Small intestine (tissue), 7 donors: ENCODE measurements around the gene C20orf141. TPM values are rescaled to one million over a fixed set of nuclear protein-coding genes. Genes with fewer than 3 reads are reported as not detected.

Source experiments
- DNase-seq, 2 donors: peaks; one replicate each; pipeline versions ENCODE4 v3.0.0 to v3.0.0-alpha.2; 2013
- FAIRE-seq: peaks from 2 replicates; lab custom pipeline; 2012; peaks lifted over from hg19 to GRCh38; lab: Jason Lieb, UNC
- H3K27ac ChIP-seq, 3 donors: one replicate each; pipeline ENCODE4 v1.5.1; 2013; ENCODE audit warnings: low read length in 2 of 3, mild to moderate bottlenecking in 2 of 3, control low read depth in 1 of 3, inconsistent platforms in 1 of 3, low read depth in 1 of 3, moderate library complexity in 1 of 3
- H3K27me3 ChIP-seq, 3 donors: one replicate each; pipeline ENCODE4 v1.6.1; 2013; ENCODE audit warnings: low read length in 3 of 3, inconsistent platforms in 1 of 3; ENCODE audit not compliant: control insufficient read depth in 3 of 3, insufficient read depth in 3 of 3
- H3K36me3 ChIP-seq, 3 donors: one replicate each; pipeline ENCODE4 v1.6.1; 2013; ENCODE audit warnings: low read length in 3 of 3, inconsistent platforms in 1 of 3, low read depth in 1 of 3, mild to moderate bottlenecking in 1 of 3, moderate library complexity in 1 of 3; ENCODE audit not compliant: control insufficient read depth in 3 of 3, insufficient read depth in 2 of 3
- H3K4me1 ChIP-seq, 3 donors: one replicate each; pipeline ENCODE4 v1.6.1; 2013; ENCODE audit warnings: low read length in 2 of 3, inconsistent platforms in 1 of 3, low read depth in 1 of 3, mild to moderate bottlenecking in 1 of 3, moderate library complexity in 1 of 3; ENCODE audit not compliant: control insufficient read depth in 3 of 3, insufficient read depth in 2 of 3
- H3K4me3 ChIP-seq, 3 donors: one replicate each; pipeline ENCODE4 v1.5.1; 2013; ENCODE audit warnings: low read length in 3 of 3, control low read depth in 1 of 3, inconsistent platforms in 1 of 3, low read depth in 1 of 3, mild to moderate bottlenecking in 1 of 3, moderate library complexity in 1 of 3
- H3K9me3 ChIP-seq, 2 donors: one replicate each; pipeline ENCODE4 v1.6.1; 2013; ENCODE audit warnings: low read depth in 1 of 2, low read length in 1 of 2; ENCODE audit not compliant: control insufficient read depth in 2 of 2, insufficient read depth in 1 of 2
- WGBS, 3 donors: extraction: QIAGEN DNeasy Blood & Tissue Kit; methylation state at CpG; one replicate each; pipeline ENCODE4 v1.1.7; 2013; 5-methylcytosine and 5-hydroxymethylcytosine counted together
- polyA plus RNA-seq, 4 donors: library from polyadenylated mRNA; stranded (reverse) in 3 of 4; unstranded in 1 of 4; fragments of 200-250 nt in 3 of 4; fragments of 120-200 nt in 1 of 4; gene quantifications; one replicate each; pipeline versions ENCODE4 v1.2.1 to v1.2.3, GENCODE V29; 2013
- donor health status: healthy with polysubstance abuse.
- donor health status: control.
- donor health status: control.
- donor health status: Bipolar disorder and iron deficiency.
- donor health status: healthy.

Gene C20orf141
- polyA plus RNA-seq, 4 donors = not detected

DNA sequence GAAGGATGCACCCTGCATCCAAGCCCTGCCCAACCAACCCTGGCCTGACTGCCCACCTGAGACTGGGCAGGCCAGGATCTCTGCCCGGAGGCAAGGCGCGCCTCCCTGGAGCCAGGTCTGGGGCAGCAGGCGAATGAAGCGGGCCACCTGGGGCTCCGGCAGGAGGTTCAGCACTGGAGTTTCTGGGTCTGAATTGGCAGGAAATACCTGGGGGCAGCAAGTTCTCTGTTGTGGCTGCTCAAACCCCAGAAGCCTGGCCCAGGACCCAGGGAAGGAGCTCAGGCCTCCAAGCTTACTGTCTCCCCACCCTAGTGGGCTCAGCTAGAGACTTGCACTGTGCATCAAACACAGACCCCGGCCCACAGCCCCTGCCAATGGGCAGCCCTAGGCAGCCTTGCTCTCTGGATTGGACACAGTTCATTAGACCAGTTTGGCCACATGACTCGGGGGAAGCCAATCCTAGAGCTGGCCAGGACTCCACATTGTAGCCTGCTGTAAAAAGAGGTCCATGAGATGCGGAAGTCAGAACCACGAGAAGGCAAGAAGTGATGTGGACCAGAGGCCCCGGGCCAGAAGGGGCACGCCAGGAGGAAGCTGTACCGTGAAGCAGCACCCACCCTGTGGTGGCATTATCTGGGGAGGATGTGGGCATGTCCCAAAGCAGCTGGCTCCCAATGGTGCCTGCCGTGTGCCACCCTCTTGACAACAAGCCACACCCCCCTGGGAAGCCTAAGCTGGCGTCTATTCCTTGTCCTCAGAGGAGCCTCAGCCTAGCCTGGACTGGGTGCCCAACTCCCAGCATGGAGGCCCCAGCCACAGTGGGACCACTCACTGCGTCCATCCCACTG lies 17.4 kb upstream of the C20orf141 start:
- H3K9me3 ChIP-seq = no peaks in the 10 kb centered on the region
- H3K27me3 ChIP-seq = peaks cover 15 to 43% (median 18%) of the 10 kb centered on the region in 3 donors
- H3K27ac ChIP-seq = no peak overlapping the region
- H3K4me3 ChIP-seq = no peak overlapping the region
- peaks cover 0 to 2% (median 0%) of the 10 kb centered on the region in 3 donors for H3K4me1 ChIP-seq
- 71 to 80% (median 72%) methylated on average over 16 of the region's 16 CpGs for WGBS, 3 donors
- H3K36me3 ChIP-seq = peaks cover 0 to 7% (median 0%) of the 10 kb centered on the region in 3 donors
- FAIRE-seq = no peak
- no peak for DNase-seq

DNA sequence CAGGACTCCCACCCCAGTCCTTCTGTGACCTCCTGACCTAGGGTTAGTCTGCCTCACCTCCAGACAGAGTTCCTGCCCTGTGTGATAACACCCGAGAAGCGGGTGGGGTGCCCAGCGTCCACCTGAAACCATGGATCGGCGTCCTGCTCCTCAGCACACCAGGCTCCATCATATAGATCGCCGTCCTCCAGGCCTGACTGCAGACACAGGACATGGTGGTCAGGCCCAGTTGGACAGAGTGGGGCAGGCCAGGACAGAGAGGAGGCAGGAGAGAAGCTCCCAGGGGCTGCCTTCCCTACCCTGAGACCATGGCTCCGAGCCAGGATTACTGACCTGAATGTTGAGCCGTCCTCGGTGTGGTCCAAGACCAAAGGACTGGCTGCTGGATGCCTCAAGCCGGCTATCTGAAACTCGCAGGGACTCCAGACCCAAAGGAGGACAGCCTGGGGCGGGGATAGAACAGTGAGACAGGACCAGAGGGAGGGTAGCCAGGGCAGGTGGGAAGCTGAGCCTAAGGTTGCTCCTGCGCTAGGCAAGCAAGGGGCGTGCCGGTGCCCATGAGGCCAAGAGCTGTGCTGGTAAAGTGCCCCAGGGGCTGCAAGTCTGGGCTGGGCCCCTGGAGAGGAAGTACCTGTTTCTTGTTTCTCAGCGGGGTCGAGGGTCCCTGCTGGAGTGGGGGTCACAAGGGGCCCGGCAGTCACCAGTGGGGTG lies 16.5 kb upstream of the C20orf141 start:
- Histone ChIP-seq H3K27ac (no peak overlapping the region), H3K36me3 (peaks cover 0 to 7% (median 0%) of the 10 kb centered on the region in 3 donors), H3K27me3 (peaks cover 15 to 51% (median 18%) of the 10 kb centered on the region in 3 donors), H3K4me1 (peaks cover 0 to 2% (median 0%) of the 10 kb centered on the region in 3 donors), H3K4me3 (no peak overlapping the region), H3K9me3 (no peaks in the 10 kb centered on the region)
- no peak for DNase-seq
- 81 to 88% (median 82%) methylated on average over 19 of the region's 19 CpGs for WGBS, 3 donors
- no peak for FAIRE-seq

DNA sequence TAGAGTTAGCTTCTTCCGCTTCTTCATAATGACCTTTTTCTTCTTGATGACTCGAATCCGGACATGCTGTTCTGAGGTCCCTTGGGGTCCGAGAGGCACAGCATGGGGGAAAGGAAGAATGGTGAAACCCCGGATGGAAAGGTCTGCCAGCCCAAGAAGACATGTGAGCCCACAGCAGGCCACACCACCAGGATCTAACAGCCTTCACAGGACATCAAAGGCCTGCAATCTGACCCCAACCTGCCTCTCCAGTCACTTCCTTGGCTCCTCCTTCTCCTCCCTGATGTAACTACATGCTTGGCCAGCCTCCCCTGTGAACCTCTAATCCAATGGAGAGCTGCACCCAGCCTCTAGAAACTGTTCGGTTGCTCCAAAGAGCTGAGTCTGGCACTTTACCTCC lies 16.0 kb upstream of the C20orf141 start:
- Histone ChIP-seq H3K9me3 (no peaks in the 10 kb centered on the region), H3K4me3 (no peak overlapping the region), H3K27me3 (peaks cover 15 to 51% (median 18%) of the 10 kb centered on the region in 3 donors), H3K36me3 (peaks cover 0 to 7% (median 0%) of the 10 kb centered on the region in 3 donors), H3K27ac (no peak overlapping the region), H3K4me1 (peaks cover 0 to 2% (median 0%) of the 10 kb centered on the region in 3 donors)
- no peak for DNase-seq
- no peak for FAIRE-seq
- 75 to 79% (median 78%) methylated on average over 6 of the region's 6 CpGs for WGBS, 3 donors

DNA sequence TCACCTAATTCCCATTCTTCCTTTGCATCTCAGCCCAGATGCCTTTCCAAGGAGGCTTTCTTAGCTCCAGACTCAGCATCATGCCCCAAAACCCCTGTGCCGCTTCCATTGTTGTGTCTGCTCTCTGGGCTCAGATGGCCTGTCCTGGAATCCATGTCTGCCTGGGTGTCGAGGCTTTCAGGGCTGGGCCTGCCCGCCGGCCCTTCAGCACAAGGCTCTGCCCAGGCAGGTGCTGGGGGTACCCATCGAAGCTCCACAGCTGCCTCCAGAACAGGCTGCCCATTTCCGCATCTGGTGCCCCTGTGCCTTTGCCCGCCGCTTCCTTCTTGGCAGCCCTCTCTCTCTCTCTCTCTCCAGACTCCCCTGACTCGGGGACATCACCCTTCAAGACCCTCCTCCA lies 15.5 kb upstream of the C20orf141 start:
- Histone ChIP-seq H3K36me3 (peaks cover 0 to 7% (median 0%) of the 10 kb centered on the region in 3 donors), H3K4me3 (peak overlapping the region in 1 of 3 donors; percentile 52), H3K9me3 (no peaks in the 10 kb centered on the region), H3K27ac (no peak overlapping the region), H3K4me1 (peaks cover 0 to 2% (median 0%) of the 10 kb centered on the region in 3 donors), H3K27me3 (peaks cover 15 to 53% (median 19%) of the 10 kb centered on the region in 3 donors)
- FAIRE-seq = no peak
- DNase-seq = no peak
- 48 to 62% (median 62%) methylated on average over 9 of the region's 9 CpGs for WGBS, 3 donors

DNA sequence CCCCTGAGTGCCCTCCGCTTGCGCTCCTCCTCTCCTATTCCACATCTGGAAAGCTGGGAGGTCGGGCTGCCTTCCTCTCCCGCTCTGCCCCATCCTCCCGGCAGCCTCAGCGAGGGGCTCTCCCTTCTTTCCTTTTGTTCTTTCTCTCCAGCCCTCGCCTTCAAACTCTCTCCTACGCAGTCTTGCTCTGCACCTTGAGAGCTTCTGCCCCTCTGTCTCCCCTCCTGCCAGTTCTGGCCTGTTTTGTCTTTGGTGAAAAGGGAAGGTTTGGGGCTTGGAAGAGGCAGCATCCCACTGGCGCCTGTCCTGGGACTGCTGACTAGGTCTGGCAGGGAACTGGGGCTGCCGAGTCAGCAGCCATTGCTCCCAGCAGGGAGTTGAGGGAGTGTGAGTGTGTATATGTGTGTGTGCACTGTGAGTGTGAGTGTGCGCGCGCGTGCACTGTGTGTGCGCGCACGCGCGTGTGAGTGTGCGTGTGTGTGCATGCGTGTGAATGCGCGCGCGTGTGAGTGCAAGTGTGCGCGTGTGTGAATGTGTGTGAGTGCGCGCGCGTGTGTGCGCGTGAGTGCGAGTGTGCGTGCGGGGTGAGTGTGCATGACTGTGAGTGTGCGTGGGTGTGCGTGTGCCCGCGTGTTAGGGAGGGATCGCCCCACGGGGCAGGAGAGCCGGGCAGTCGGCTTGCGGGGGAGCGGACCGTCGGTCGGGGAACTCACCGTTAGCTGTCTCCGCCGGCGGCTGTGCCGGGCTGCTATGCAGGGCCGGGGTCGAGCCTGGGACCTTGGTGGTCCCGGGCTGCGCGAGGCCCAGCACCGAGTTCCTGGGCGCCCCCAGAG lies 14.9 kb upstream of the C20orf141 start:
- Histone ChIP-seq H3K27me3 (peaks cover 15 to 57% (median 25%) of the 10 kb centered on the region in 3 donors), H3K36me3 (peaks cover 0 to 7% (median 0%) of the 10 kb centered on the region in 3 donors), H3K4me3 (peak overlapping the region in 2 of 3 donors; percentile 2 to 52), H3K9me3 (no peaks in the 10 kb centered on the region), H3K4me1 (peaks cover 0 to 2% (median 0%) of the 10 kb centered on the region in 3 donors), H3K27ac (no peak overlapping the region)
- FAIRE-seq = no peak
- WGBS, 3 donors = 2 to 8% (median 7%) methylated on average over 43 to 61 of the region's 61 CpGs
- DNase-seq = no peak

DNA sequence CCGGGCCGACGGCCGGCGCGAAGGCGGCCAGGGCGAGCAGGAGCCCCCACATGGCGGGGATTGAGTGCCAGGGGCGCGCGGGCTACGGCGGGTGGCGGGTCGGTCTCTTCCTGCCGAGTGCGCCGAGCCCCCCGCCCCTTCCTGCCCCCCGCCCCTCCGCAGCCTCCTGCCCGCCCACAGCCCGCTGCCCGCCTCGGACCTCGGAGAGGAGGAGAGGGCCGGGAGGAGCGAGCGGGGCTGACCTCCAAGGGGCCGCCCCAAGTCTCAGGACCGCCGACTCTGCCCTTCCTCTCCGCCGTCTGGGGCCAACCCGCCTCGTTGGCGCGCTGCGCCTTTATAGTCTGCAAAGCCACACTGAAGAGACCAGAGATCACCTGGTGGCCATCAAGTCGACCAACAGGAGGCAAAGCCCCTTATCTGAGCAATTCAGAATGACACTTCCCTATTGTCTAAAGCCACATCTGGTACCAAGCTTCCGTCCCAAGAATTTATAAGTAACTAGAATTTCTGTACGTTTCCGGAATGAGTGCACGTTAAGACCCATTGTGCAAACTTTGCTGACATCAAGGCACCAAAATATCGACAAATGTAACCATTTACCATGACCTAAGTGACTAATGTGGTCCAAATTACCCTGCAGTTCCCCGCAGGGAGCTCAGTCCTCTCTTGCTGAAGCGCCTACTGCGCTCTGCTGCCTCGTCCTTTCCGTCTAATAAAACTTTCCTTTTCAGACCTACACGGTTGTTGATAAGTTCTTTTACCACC lies 14.1 kb upstream of the C20orf141 start, which contains the start of gene CPXM1:
Gene CPXM1 (minus strand): TSS at position 107 of the 765 bp plus-strand sequence. CDS start 55 bp downstream, at position 52.
- FAIRE-seq (no peak), DNase-seq (peak in 1 of 2 donors; percentile 23)
- H3K36me3 ChIP-seq = peaks cover 0 to 7% (median 0%) of the 10 kb centered on the region in 3 donors
- WGBS, 3 donors = 1 to 3% (median 2%) methylated on average over 27 to 52 of the region's 52 CpGs
- peak within 1 kb of the TSS in 2 of 3 donors; percentile 2 to 52 for H3K4me3 ChIP-seq
- no peaks in the 10 kb centered on the region for H3K9me3 ChIP-seq
- H3K4me1 ChIP-seq = peaks cover 0 to 2% (median 0%) of the 10 kb centered on the region in 3 donors
- no peak within 1 kb of the TSS for H3K27ac ChIP-seq
- peaks cover 18 to 65% (median 33%) of the 10 kb centered on the region in 3 donors for H3K27me3 ChIP-seq

DNA sequence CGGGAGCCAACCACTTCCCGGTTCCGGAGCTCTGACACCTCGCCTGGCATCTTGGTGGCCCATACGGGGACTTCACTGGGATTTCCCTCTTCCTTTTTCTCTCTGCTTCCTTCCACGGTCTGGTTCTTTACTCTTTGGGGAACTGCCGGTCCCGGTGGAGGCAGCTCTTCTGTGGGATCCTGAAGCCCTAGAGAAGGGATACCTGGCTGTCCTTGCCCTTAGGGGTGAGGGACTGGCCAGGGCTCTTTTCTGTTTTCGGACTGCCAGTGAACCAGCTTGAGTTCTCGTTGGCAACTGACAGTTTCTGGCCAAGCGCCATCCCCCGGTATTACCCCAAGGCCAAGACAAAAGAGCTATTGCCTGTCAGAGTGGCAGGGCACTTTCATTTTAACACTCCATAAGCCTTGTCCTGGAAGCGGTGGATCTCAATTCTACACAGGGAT lies 13.5 kb upstream of the C20orf141 start:
- FAIRE-seq = no peak
- no peak overlapping the region for H3K4me3 ChIP-seq
- H3K27me3 ChIP-seq = peaks cover 18 to 71% (median 37%) of the 10 kb centered on the region in 3 donors

More for the DNA sequence above, 13.5 kb upstream of the C20orf141 start:
- Histone ChIP-seq H3K27ac (no peak overlapping the region), H3K4me1 (peaks cover 0 to 2% (median 0%) of the 10 kb centered on the region in 3 donors), H3K36me3 (peaks cover 0 to 7% (median 0%) of the 10 kb centered on the region in 3 donors), H3K9me3 (no peaks in the 10 kb centered on the region)
- DNase-seq = no peak
- WGBS, 3 donors = 7 to 13% (median 9%) methylated on average over 13 of the region's 13 CpGs
